Measurements from ENCODE around the gene KDM3B.
"Not testable (repeated sequence)": the region's sequence is repeated elsewhere in the genome, so short reads cannot be mapped to it uniquely, and the experiment has no call there.

The KDM3B gene

GRCh38 chr5:138351056-138351455, 1.4 kb upstream of the KDM3B start:
- DNase-seq, result no peak

GRCh38 chr5:138351517-138351916, 968 bp upstream of the KDM3B start:
- DNase-seq, result no peak

GRCh38 chr5:138352722-138353559, 456 bp downstream of the KDM3B start:
- DNase-seq, result peak; percentile 51

GRCh38 chr5:138353560-138354080, 1.1 kb downstream of the KDM3B start:
- no peak for DNase-seq

GRCh38 chr5:138354387-138354786, 1.9 kb downstream of the KDM3B start:
- DNase-seq, result no peak

GRCh38 chr5:138354926-138355378, 2.5 kb downstream of the KDM3B start:
- DNase-seq, result no peak

GRCh38 chr5:138359621-138360020, 7.1 kb downstream of the KDM3B start:
- DNase-seq, result no peak

GRCh38 chr5:138360941-138361452, 8.5 kb downstream of the KDM3B start:
- DNase-seq, result no peak

GRCh38 chr5:138364576-138364975, 12.1 kb downstream of the KDM3B start:
- no peak for DNase-seq

GRCh38 chr5:138366632-138367382, 14.3 kb downstream of the KDM3B start:
- no peak for DNase-seq

GRCh38 chr5:138369261-138369660, 16.8 kb downstream of the KDM3B start:
- DNase-seq, result no peak

GRCh38 chr5:138369706-138370105, 17.2 kb downstream of the KDM3B start:
- DNase-seq, result no peak

GRCh38 chr5:138370537-138370936, 18.1 kb downstream of the KDM3B start:
- DNase-seq, result no peak

GRCh38 chr5:138371454-138371853, 19.0 kb downstream of the KDM3B start:
- no peak for DNase-seq

- DNase-seq, result no peak
Observed at GRCh38 chr5:138372225-138372624, 19.7 kb downstream of the KDM3B start.

GRCh38 chr5:138372653-138373052, 20.2 kb downstream of the KDM3B start:
- DNase-seq, result no peak

GRCh38 chr5:138382347-138382746, 29.9 kb downstream of the KDM3B start:
- DNase-seq, result no peak

- no peak for DNase-seq
Observed at GRCh38 chr5:138385660-138386059, 33.2 kb downstream of the KDM3B start.

- DNase-seq, result no peak
Observed at GRCh38 chr5:138386290-138386689, 33.8 kb downstream of the KDM3B start.

GRCh38 chr5:138389332-138389731, 36.8 kb downstream of the KDM3B start:
- DNase-seq, result no peak

- not testable (repeated sequence) for DNase-seq
Observed at GRCh38 chr5:138389911-138390310, 37.4 kb downstream of the KDM3B start.

GRCh38 chr5:138391859-138392386, 39.4 kb downstream of the KDM3B start:
- no peak for DNase-seq

- DNase-seq, result no peak
Observed at GRCh38 chr5:138402640-138403039, 50.2 kb downstream of the KDM3B start.
